Transverse colon (tissue), 4 donors: ENCODE results near the gene SEMA5B.

Experiments used
- CTCF ChIP-seq, 5 experiments: fragments of 200-600 bp in 3 of 5; fragments of 450-650 bp in 2 of 5; sonication (generic) in 3 of 5; IDR thresholded peaks; 1 replicate in 2 of 5; 2 replicates in 3 of 5; pipeline ENCODE4 v1.5.1; 2016 to 2017; ENCODE audit warnings: antibody characterized with exemption in 5 of 5, inconsistent platforms in 3 of 5, mild to moderate bottlenecking in 2 of 5, moderate library complexity in 1 of 5
- POLR2AphosphoS5 ChIP-seq, 3 donors: sonication (generic); formaldehyde crosslinking; IDR thresholded peaks; one replicate each; pipeline ENCODE4 v1.6.1; 2016; ENCODE audit warnings: antibody characterized with exemption in 3 of 3

- TF ChIP-seq CTCF (IDR thresholded peaks at IDR 0.05), result no peak
- TF ChIP-seq POLR2AphosphoS5 (IDR thresholded peaks at IDR 0.05), result no peak
Observed at GRCh38 chr3:123039178-123039577, 11.6 kb upstream of the SEMA5B start.
